Ascending aorta (tissue), 2 donors: ENCODE results near the gene VEPH1. TPM values are rescaled to one million over a fixed set of nuclear protein-coding genes. Genes with fewer than 3 reads are reported as not detected.

Source experiments
- DNase-seq, 2 donors: peaks; one replicate each; pipeline ENCODE4 v3.0.0-alpha.2; 2019; ENCODE audit warnings: low spot score in 2 of 2
- H3K27ac ChIP-seq, 2 donors: fragments of 200-600 bp; sonication (generic); one replicate each; pipeline ENCODE4 v1.5.1; 2016 to 2017; ENCODE audit warnings: mild to moderate bottlenecking in 1 of 2
- H3K27me3 ChIP-seq: fragments of 200-600 bp; sonication (generic); one replicate; pipeline ENCODE4 v1.5.1; 2017
- H3K36me3 ChIP-seq, 2 donors: fragments of 200-600 bp; sonication (generic); one replicate each; pipeline ENCODE4 v1.5.1; 2016
- H3K4me1 ChIP-seq, 2 donors: fragments of 200-600 bp; sonication (generic); one replicate each; pipeline ENCODE4 v1.5.1; 2016 to 2017; ENCODE audit warnings: mild to moderate bottlenecking in 1 of 2
- H3K4me3 ChIP-seq, 2 donors: fragments of 200-600 bp; sonication (generic); one replicate each; pipeline ENCODE4 v1.5.1; 2016 to 2017; ENCODE audit warnings: mild to moderate bottlenecking in 1 of 2
- H3K9me3 ChIP-seq, 2 donors: fragments of 200-600 bp; sonication (generic); one replicate each; pipeline ENCODE4 v1.5.1; 2016
- CTCF ChIP-seq, 3 experiments: fragments of 200-600 bp in 2 of 3; fragments of 450-650 bp in 1 of 3; sonication (generic) in 2 of 3; IDR thresholded peaks; one replicate each; pipeline ENCODE4 v1.5.1; 2016 to 2019; ENCODE audit warnings: antibody characterized with exemption in 3 of 3, mild to moderate bottlenecking in 1 of 3, moderate library complexity in 1 of 3
- intact Hi-C: fragments of 100-400 bp; cut with DNase I; formaldehyde crosslinking; loops from one replicate; pipeline ENCODE4 v1.15.1; 2023
- total RNA-seq: library from RNA; depleted of rRNA; stranded (reverse); fragments of >200 nt; gene quantifications from one replicate; pipeline ENCODE4 v1.1.0, GENCODE V29; 2016

VEPH1 gene
- total RNA-seq, 1 donor from 2014 or later, result 2.2 TPM

GRCh38 chr3:157533298-157534070 lies 30.3 kb upstream of the VEPH1 start:
- Histone ChIP-seq H3K27me3 (no peaks in the 10 kb centered on the region), H3K4me3 (no peak overlapping the region), H3K27ac (no peak overlapping the region), H3K4me1 (peaks cover 0 to 2% of the 10 kb centered on the region in 2 donors), H3K9me3 (no peaks in the 10 kb centered on the region), H3K36me3 (no peaks in the 10 kb centered on the region)
- no peak for DNase-seq
- intact Hi-C loops, result loop anchor here (5.0 kb wide), 1 partner anchor 899 kb away; no protein-coding TSS in a partner anchor
- TF ChIP-seq CTCF (IDR thresholded peaks at IDR 0.05), result no peak

GRCh38 chr3:157532529-157533297 lies 29.5 kb upstream of the VEPH1 start:
- Histone ChIP-seq H3K27me3 (no peaks in the 10 kb centered on the region), H3K9me3 (no peaks in the 10 kb centered on the region), H3K4me1 (peaks cover 0 to 2% of the 10 kb centered on the region in 2 donors), H3K27ac (no peak overlapping the region), H3K36me3 (no peaks in the 10 kb centered on the region), H3K4me3 (no peak overlapping the region)
- intact Hi-C loops, result loop anchor here (1.0 to 5.0 kb wide), 2 partner anchors 40 to 900 kb away; no protein-coding TSS in a partner anchor
- peak; percentile 50 to 79 (median 65) for TF ChIP-seq CTCF (IDR thresholded peaks at IDR 0.05)
- no peak for DNase-seq

GRCh38 chr3:157531771-157532170 lies 28.6 kb upstream of the VEPH1 start:
- Histone ChIP-seq H3K4me1 (peaks cover 0 to 2% of the 10 kb centered on the region in 2 donors), H3K27ac (no peak overlapping the region), H3K4me3 (no peak overlapping the region), H3K27me3 (no peaks in the 10 kb centered on the region), H3K36me3 (no peaks in the 10 kb centered on the region), H3K9me3 (no peaks in the 10 kb centered on the region)
- no peak for DNase-seq
- TF ChIP-seq CTCF (IDR thresholded peaks at IDR 0.05), result no peak
- intact Hi-C loops, result loop anchor here (1.0 to 5.0 kb wide), 2 partner anchors 41 to 901 kb away; no protein-coding TSS in a partner anchor

GRCh38 chr3:157531301-157531660 lies 28.1 kb upstream of the VEPH1 start:
- TF ChIP-seq CTCF (IDR thresholded peaks at IDR 0.05), result no peak
- no peaks in the 10 kb centered on the region for H3K36me3 ChIP-seq
- no peaks in the 10 kb centered on the region for H3K9me3 ChIP-seq
- H3K4me3 ChIP-seq, result no peak overlapping the region
- no peak overlapping the region for H3K27ac ChIP-seq
- DNase-seq, result no peak
- H3K27me3 ChIP-seq, result no peaks in the 10 kb centered on the region
- intact Hi-C loops, result loop anchor here (5.0 kb wide), 1 partner anchor 901 kb away; no protein-coding TSS in a partner anchor
- H3K4me1 ChIP-seq, result peaks cover 0 to 2% of the 10 kb centered on the region in 2 donors

- H3K9me3 ChIP-seq, result no peaks in the 10 kb centered on the region
- intact Hi-C loops, result loop anchor here (5.0 kb wide), 1 partner anchor 902 kb away; no protein-coding TSS in a partner anchor
Measured at GRCh38 chr3:157530637-157531300, 27.6 kb upstream of the VEPH1 start.

More at GRCh38 chr3:157530637-157531300, 27.6 kb upstream of the VEPH1 start:
- Histone ChIP-seq H3K4me1 (peaks cover 0 to 2% of the 10 kb centered on the region in 2 donors), H3K4me3 (no peak overlapping the region), H3K27ac (no peak overlapping the region), H3K27me3 (no peaks in the 10 kb centered on the region), H3K36me3 (no peaks in the 10 kb centered on the region)
- TF ChIP-seq CTCF (IDR thresholded peaks at IDR 0.05), result no peak
- no peak for DNase-seq
